Measurements from ENCODE around the gene NLRP7.

The NLRP7 gene

DNA sequence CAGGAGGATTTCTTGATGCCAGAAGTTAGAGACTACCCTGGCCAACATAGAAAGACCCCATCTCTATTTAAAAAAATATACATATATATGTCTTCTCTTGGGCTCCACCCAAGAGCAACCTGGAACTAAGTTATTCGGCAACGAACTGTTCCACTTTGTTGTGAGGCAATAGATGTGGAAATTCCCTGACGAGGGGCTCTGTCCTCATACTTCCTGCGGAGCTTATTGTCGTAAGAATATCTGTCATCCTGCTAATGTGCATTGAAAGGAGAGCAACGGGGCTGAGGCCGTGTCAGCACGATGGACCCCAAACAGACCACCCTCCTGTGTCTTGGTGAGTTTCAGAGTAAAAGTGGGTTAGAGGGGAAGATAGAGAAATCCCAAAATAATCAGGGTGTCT is 73.3 kb downstream of the NLRP7 start, which contains the start of gene FCAR:
Gene FCAR (plus strand): TSS at position 246 of the 400 bp plus-strand sequence. CDS start 55 bp downstream, at position 301.
- DNase-seq (ENCODE audit: low read depth in 2 of 2) = no peak
